WTC11 (cell line): ENCODE measurements around the gene ZNF431. TPM values are rescaled to one million over a fixed set of nuclear protein-coding genes. Genes with fewer than 3 reads are reported as not detected.

ENCODE experiments used
- ZBTB21 ChIP-seq: sonication (generic); formaldehyde crosslinking; IDR thresholded peaks from 2 replicates; pipeline ENCODE4 v1.8.1; 2023; ENCODE audit warnings: mild to moderate bottlenecking, missing genetic modification reagents, borderline replicate concordance
- total RNA-seq: library from RNA; stranded (reverse); gene quantifications from 3 replicates; pipeline ENCODE4 v1.2.3, GENCODE V29; 2021
- TF ChIP-seq, protein P1 (sequence below): sonication (generic); formaldehyde crosslinking; IDR thresholded peaks from 2 replicates; pipeline ENCODE4 v1.8.1; 2022; ENCODE audit warnings: mild to moderate bottlenecking, missing genetic modification reagents, moderate library complexity, borderline replicate concordance

Gene ZNF431
- total RNA-seq, 1 experiment from 2014 or later: 42.1 TPM

DNA sequence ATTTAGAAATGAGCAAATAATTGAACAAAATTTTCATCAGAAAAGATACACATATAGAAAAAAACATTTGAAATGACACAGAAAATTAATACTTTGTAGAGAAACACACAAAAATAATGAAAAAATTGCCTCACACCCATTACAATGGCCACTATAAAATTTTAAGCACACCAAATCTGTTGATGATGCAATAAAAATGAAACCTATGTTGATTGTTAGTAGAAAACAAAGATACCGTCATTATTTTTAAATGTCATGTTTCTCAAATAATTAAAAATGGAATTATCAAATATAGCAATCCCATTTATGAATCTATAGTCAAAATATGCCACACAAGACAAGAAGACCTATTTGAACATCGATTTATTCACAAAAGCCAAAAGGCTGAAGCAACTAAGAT is 96.8 kb downstream of the ZNF431 start (continued):
- no peak for TF ChIP-seq ZBTB21
- TF ChIP-seq, protein P1, sequence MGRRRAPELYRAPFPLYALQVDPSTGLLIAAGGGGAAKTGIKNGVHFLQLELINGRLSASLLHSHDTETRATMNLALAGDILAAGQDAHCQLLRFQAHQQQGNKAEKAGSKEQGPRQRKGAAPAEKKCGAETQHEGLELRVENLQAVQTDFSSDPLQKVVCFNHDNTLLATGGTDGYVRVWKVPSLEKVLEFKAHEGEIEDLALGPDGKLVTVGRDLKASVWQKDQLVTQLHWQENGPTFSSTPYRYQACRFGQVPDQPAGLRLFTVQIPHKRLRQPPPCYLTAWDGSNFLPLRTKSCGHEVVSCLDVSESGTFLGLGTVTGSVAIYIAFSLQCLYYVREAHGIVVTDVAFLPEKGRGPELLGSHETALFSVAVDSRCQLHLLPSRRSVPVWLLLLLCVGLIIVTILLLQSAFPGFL (CRISPR knock-in tag): no peak

Other genes with a start within 250 kb of the ZNF431 start
- gene ZNF85, start 218.8 kb upstream of the ZNF431 start, total RNA-seq: 22.8 to 23.7 TPM (median 22.8 TPM) in 3 replicates
- gene ZNF430, start 121.4 kb upstream of the ZNF431 start, total RNA-seq: 10.2 to 12.3 TPM (median 10.6 TPM) in 3 replicates
- 50.0 to 60.4 TPM (median 50.8 TPM) in 3 replicates for gene ZNF714, start 59.8 kb upstream of the ZNF431 start, total RNA-seq
- gene ZNF708, start 187.4 kb downstream of the ZNF431 start, total RNA-seq: 27.2 to 34.9 TPM (median 30.1 TPM) in 3 replicates
- 48.4 to 52.0 TPM (median 49.7 TPM) in 3 replicates for gene ZNF738, start 217.0 kb downstream of the ZNF431 start, total RNA-seq